Lung (tissue), 12 donors: Measurements from ENCODE around the gene MICU1. TPM values are rescaled to one million over a fixed set of nuclear protein-coding genes. Genes with fewer than 3 reads are reported as not detected.

ENCODE experiments used
- ATAC-seq: fragments of 200-7000 bp; cut with Tn5 transposase; one replicate; pipeline ENCODE4 v1.9.1; 2020; ENCODE audit warnings: moderate number of reproducible peaks; ENCODE audit not compliant: insufficient read depth, low FRiP score
- DNase-seq, 3 donors: peaks; one replicate each; pipeline ENCODE4 v3.0.0-alpha.2; 2013 to 2017
- H3K27ac ChIP-seq, 2 donors: one replicate each; pipeline ENCODE4 v1.5.1; 2013; ENCODE audit warnings: mild to moderate bottlenecking in 2 of 2, moderate library complexity in 2 of 2, control low read depth in 1 of 2, inconsistent platforms in 1 of 2, low read depth in 1 of 2, low read length in 1 of 2
- H3K27me3 ChIP-seq, 3 donors: one replicate each; pipeline ENCODE4 v1.5.1; 2013; ENCODE audit warnings: low read length in 2 of 3; ENCODE audit not compliant: control insufficient read depth in 3 of 3, insufficient read depth in 3 of 3
- H3K36me3 ChIP-seq, 4 donors: one replicate each; pipeline ENCODE4 v1.5.1; 2013; ENCODE audit warnings: low read length in 4 of 4, mild to moderate bottlenecking in 1 of 4, moderate library complexity in 1 of 4; ENCODE audit not compliant: control insufficient read depth in 4 of 4, insufficient read depth in 4 of 4
- H3K4me1 ChIP-seq, 5 donors: one replicate each; pipeline ENCODE4 v1.5.1; 2013; ENCODE audit warnings: low read length in 5 of 5, mild to moderate bottlenecking in 2 of 5, moderate library complexity in 1 of 5; ENCODE audit not compliant: control insufficient read depth in 5 of 5, insufficient read depth in 5 of 5
- H3K4me3 ChIP-seq: one replicate; pipeline ENCODE4 v1.5.1; 2013; ENCODE audit warnings: mild to moderate bottlenecking, control low read depth, moderate library complexity
- H3K9ac ChIP-seq, 2 donors: one replicate each; pipeline ENCODE4 v1.5.1; 2013; ENCODE audit warnings: low read length in 2 of 2, control low read depth in 1 of 2; ENCODE audit not compliant: insufficient read depth in 1 of 2
- H3K9me3 ChIP-seq, 4 donors: one replicate each; pipeline ENCODE4 v1.5.1; 2013; ENCODE audit warnings: low read length in 3 of 4, mild to moderate bottlenecking in 1 of 4, moderate library complexity in 1 of 4; ENCODE audit not compliant: control insufficient read depth in 4 of 4, insufficient read depth in 3 of 4
- WGBS, 2 donors: extraction: QIAGEN DNeasy Blood & Tissue Kit; methylation state at CpG; one replicate each; pipeline ENCODE4 v1.1.7; 2013; 5-methylcytosine and 5-hydroxymethylcytosine counted together
- polyA plus RNA-seq, 2 donors: library from polyadenylated mRNA; stranded (reverse); fragments of 200-250 nt; gene quantifications; one replicate each; pipeline ENCODE4 v1.2.1, GENCODE V29; 2013
- total RNA-seq, 2 donors: library from RNA; depleted of rRNA in 1 of 2; stranded (reverse); fragments of >200 nt in 1 of 2; gene quantifications; one replicate each; pipeline ENCODE4 v1.2.1, GENCODE V29; 2014 to 2021
- TF ChIP-seq, protein P1 (sequence below): IDR thresholded peaks from 2 replicates; pipeline ENCODE4 v1.5.1; 2012; ENCODE audit warnings: mild to moderate bottlenecking; ENCODE audit errors: control extremely low read depth, extremely low read depth
- donor health status: control.
- donor health status: control.
- donor health status: Bipolar disorder and iron deficiency.
- donor health status: healthy.
- donor health status: DM: yes; HTN: yes; CAD: no.

The MICU1 gene
- total and polyA plus RNA-seq, 4 donors = 41.9 to 86.4 (median 43.2) TPM

DNA sequence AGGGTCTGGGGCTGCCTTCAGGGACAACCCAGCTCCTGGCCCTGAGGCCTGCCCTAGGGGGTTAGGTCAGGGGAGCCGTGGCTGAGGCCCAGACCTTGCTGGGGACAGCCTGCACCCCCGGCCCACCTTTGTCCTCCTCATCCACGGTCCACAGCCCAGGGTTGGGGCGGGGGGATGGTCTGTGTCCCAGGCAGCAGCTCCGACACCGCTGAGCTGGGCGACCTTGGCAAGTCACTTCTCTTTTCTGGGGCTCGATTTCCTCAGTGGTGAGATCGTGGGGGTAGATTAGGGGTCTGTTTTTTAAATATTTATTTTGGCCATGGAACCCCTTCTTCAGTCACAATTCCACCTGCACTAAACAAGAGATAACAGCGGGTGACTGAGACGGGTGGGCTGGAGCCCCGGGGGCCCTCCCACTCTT lies 302.1 kb downstream of the MICU1 start:
- Histone ChIP-seq H3K4me1 (peaks cover 6 to 61% (median 38%) of the 10 kb centered on the region in 5 donors), H3K4me3 (no peak overlapping the region), H3K9ac (no peak overlapping the region), H3K9me3 (no peaks in the 10 kb centered on the region), H3K27me3 (no peaks in the 10 kb centered on the region), H3K36me3 (no peaks in the 10 kb centered on the region), H3K27ac (peak overlapping the region in 1 of 2 donors; percentile 71)
- no peak for DNase-seq
- TF ChIP-seq, protein P1, sequence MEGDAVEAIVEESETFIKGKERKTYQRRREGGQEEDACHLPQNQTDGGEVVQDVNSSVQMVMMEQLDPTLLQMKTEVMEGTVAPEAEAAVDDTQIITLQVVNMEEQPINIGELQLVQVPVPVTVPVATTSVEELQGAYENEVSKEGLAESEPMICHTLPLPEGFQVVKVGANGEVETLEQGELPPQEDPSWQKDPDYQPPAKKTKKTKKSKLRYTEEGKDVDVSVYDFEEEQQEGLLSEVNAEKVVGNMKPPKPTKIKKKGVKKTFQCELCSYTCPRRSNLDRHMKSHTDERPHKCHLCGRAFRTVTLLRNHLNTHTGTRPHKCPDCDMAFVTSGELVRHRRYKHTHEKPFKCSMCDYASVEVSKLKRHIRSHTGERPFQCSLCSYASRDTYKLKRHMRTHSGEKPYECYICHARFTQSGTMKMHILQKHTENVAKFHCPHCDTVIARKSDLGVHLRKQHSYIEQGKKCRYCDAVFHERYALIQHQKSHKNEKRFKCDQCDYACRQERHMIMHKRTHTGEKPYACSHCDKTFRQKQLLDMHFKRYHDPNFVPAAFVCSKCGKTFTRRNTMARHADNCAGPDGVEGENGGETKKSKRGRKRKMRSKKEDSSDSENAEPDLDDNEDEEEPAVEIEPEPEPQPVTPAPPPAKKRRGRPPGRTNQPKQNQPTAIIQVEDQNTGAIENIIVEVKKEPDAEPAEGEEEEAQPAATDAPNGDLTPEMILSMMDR = no peak
- no peak for ATAC-seq
- WGBS, 2 donors = 23 to 53% methylated on average over 12 of the region's 12 CpGs

DNA sequence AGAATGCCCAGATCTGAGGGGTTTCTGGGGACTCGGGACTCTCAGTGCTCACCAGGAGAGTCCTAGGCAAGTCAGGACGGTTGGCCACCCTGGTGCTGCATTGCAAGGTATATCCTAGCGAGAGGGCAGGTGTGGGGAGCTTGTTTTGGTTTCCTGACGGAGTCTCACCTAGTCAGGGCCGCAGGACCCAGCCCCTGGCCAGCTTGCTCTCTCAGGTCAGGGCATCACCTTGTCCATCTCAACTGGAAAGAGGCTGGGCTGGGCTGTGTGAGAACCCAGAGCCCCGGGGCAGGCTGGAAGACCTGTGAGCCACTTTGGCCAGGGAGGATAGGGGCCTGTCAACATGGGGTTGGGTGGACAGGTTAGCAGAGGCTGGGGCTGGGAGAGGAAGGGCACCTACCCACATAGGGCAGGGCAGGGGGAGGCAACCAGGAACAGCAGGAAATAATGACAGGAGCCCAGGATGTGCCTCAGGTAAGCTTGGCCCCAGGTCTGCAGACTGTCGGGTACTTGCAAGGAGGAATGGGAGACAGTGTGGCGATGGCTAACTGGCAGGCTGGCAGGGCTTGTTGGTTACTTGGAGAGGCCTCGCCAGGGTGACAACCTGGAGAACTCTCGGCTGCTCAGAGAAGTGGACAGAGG lies 302.6 kb downstream of the MICU1 start:
- DNase-seq = no peak
- no peaks in the 10 kb centered on the region for H3K27me3 ChIP-seq
- H3K9ac ChIP-seq = no peak overlapping the region
- peaks cover 6 to 61% (median 35%) of the 10 kb centered on the region in 5 donors for H3K4me1 ChIP-seq
- H3K27ac ChIP-seq = peak overlapping the region in 1 of 2 donors; percentile 71
- H3K9me3 ChIP-seq = no peaks in the 10 kb centered on the region
- ATAC-seq = no peak
- TF ChIP-seq, protein P1 = no peak
- no peaks in the 10 kb centered on the region for H3K36me3 ChIP-seq
- no peak overlapping the region for H3K4me3 ChIP-seq
- 85 to 92% methylated on average over 10 of the region's 10 CpGs for WGBS, 2 donors

DNA sequence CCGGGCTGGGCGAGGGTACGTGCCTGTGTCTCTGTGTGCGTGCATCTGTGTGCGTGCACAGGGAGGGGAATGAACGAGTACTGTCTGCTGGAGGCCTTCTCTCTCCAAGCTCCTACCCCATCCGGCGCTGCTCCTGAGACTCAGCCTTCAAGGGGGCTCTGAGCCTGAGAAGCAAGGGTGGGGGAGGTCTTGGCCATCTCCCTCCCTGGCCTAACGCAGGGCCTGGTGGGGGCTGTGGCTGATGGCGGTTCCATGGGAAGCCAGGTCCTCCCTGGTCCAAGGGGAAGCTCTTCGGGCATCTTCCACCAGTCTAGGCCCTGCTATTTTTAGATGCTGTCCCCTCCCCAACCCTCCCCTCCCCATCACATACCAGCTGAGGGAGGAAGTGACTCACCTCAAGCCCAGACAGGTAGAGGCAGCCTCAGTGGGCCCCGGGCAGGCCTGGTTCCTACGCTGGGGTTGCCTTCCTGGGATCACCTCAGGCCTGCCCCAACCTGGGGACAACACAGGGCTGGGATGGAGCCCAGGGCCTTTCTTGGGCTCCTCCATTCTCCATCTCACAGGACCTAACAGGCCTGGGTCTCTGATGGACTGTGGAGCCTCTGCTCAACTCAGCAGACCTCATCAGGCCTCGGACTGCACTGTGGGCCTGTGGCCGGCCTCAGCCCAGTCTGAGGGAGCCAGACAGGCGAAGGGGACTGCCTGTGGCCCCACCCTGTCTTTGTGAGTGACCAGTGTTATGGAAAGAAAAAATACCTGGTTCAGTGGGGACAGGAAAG lies 303.4 kb downstream of the MICU1 start:
- peaks cover 6 to 57% (median 32%) of the 10 kb centered on the region in 5 donors for H3K4me1 ChIP-seq
- no peaks in the 10 kb centered on the region for H3K27me3 ChIP-seq
- H3K27ac ChIP-seq = peak overlapping the region in 1 of 2 donors; percentile 2
- no peak overlapping the region for H3K9ac ChIP-seq
- H3K9me3 ChIP-seq = no peaks in the 10 kb centered on the region
- H3K4me3 ChIP-seq = no peak overlapping the region
- no peak for DNase-seq
- no peak for ATAC-seq
- WGBS, 2 donors = 87 to 92% methylated on average over 16 of the region's 16 CpGs
- no peaks in the 10 kb centered on the region for H3K36me3 ChIP-seq
- TF ChIP-seq, protein P1 = no peak
